Tongue (tissue), 2 donors: ENCODE results near the gene SURF1. TPM values are rescaled to one million over a fixed set of nuclear protein-coding genes. Genes with fewer than 3 reads are reported as not detected.
"Not testable (repeated sequence)": the region's sequence is repeated elsewhere in the genome, so short reads cannot be mapped to it uniquely, and the experiment has no call there.

Experiments
- DNase-seq: peaks from one replicate; pipeline ENCODE4 v3.0.0-alpha.2; 2015
- total RNA-seq: library from RNA; depleted of rRNA; stranded (reverse); fragments of >200 nt; gene quantifications from one replicate; pipeline ENCODE4 v1.2.3, GENCODE V29; 2014

SURF1 gene
- total RNA-seq, 1 donor from 2014 or later, result 23.6 TPM

DNA sequence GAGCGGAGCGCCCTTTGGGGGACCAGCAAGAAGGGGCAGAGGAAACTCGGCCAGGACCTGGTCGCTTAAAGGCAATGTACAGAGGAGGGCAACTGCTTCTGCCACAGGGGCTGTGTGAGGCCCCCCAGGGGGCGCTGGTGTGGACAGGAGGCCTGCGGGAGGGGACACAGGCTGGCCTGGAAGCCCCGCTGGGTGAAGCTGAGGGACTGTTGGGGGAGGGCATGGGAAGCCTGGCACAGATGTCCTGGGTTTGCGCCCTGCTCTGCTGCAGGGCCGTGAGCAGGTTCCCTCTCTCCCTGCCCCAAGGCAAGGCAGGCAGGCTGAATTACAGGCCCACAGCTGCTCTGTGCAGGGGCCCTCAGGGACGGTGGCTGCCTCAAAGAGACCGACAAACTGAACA, 13.7 kb downstream of the SURF1 start:
- peak; percentile 19 for DNase-seq

DNA sequence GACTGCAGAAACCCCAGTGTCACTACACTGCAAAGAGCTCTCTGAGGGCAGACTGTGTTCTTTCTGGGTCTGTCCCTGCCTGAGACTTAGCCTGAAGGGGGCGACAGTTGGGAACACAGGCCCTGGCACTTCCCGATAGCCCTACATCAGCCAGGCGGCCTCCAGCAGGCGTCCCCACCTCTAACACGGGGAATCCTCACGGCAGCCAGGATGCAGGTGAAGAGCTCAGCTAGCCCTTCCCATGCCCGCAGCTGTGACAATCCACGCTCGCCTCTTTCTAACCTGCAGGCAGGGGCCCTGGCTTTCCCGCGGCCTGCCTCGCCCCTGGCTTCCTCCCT, 14.2 kb downstream of the SURF1 start:
- DNase-seq, result no peak

DNA sequence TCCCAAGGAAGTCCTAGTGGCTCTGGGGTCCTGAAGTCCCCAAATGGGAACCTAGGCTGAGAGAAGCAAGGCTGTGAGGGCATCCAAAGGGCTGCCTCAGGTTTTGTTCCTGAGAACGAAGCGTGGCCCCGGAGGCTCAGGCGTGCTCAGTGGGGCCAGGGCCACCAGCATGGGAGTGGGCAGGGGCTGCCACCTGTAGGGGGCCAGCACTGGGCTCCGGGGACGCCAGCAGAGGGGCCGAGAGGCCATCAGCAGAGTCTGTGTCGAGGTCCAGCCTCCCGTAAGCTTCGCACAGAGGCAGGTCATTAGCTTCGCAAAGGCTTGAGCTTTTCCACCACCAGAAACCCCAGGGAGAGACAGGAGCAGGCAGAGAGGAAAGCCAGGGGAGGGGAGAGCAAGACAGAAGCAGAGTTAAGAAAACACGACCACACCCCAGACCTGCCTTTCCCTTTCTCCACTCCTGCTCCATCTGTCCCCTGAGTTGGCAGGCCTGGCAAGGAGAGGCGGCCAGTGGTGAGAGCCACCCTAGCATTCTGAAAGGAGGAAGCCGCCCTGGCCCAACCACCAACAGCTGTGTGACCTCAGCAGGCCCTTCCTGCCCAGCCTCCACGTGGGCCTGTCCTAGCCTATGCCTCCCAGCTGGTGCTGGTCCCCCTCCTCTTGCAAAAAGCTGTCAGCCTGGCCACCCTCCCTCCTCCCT, 14.8 kb downstream of the SURF1 start:
- DNase-seq, result no peak

DNA sequence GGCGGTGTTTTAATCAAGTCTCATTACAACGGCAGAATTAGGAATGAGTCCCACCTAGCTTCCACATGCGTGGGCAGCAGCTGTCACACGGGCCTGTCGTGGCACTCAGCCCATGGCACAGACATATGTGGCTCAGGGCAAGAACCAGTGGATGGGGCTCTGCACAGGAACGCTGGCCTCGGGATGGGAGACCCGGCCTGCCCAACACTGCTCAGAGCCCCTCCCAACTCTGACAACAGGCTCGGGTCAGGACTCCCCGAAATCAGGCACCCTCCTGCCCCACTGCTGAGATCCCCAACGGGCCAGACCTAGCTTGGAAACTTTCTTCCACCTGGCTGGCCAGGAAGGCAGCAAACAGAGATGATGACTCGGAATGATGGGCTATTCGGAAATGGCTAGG, 15.4 kb downstream of the SURF1 start:
- DNase-seq, result no peak

DNA sequence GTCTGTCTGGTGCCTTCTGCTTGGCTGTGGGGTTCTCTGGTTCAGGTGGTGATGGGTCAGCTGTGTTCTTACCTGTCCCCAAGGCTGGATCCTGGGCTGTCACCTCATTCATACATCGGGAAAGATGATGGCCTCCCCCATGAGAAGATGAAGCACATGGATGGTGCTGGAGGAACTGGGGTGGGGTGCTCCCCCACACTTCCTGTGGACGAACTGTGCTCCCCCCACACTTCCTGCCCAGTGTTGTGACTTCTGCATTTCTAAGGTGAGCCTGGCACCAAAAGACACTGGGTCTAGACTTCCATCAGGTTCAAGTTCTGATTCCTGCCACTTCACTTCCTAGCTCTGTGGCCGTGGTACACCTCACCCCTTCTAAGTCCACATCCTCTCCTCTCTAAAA, 16.0 kb downstream of the SURF1 start:
- DNase-seq, result no peak

DNA sequence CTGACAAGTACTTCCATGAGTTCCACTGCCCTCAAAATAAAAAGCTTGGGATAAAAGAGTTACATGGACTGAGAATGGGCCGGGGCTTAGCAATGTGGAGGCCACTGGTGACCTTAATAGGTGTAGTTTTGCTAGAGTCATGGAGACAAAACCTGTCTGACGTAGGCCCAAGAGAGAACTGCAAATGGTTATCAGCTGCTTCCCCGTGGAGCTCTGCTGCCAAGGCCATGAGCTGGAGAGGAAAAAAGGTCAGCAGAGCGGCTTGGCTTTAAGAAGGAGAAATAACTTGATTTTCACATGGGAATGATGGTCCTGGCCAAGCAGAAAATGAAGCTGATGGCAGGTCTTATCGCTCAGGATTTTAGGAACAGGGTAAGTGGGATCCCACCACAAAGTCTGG, 16.6 kb downstream of the SURF1 start:
- DNase-seq, result no peak

DNA sequence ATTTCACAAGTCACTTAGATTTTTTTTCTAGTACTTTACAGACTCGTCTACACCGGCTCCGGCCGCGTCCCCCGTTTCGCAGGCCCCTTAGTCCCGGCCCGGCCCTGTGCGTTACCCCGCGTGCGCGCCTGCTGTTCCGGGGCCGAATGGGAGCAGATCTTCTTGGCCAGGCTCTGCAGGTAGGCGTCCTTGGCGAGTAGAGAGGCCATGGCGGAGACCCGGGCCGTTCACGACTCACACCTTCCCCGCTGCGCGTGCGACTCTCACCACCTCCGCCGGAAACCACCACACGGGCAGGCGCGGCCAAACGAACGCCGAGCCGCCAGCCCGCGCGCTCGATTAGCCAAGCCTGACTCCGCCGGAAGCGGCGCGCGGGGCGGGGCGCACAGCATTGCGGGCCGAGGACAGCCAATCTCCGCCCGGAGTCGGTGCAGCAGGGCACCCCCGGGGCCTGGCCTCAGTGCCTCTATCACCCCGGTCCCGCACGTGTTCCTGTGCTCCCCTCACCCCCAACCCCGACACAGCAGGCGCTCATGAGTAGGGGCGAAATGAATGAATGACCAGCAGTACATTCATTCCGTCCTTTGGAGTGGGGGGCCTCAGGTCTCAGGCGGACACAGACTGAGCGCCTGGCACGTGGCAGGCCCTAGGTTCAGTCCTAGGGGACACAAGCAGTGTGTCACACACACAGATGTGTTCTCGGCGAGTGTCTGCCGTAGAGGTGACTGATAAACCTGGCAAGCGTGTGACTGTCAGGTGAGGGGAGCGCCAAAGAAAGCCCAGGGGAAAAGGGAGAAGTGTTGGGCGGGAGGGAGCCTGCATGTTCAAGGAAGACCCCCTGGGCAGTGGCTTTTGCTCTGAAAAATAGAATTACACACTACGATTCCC, 20.1 kb downstream of the SURF1 start, which contains the start of gene SURF6:
TSS of gene SURF6 (minus strand) at position 265 of the 888 bp plus-strand sequence. CDS start at position 209, 56 bp downstream.
- peak; percentile 95 for DNase-seq

DNA sequence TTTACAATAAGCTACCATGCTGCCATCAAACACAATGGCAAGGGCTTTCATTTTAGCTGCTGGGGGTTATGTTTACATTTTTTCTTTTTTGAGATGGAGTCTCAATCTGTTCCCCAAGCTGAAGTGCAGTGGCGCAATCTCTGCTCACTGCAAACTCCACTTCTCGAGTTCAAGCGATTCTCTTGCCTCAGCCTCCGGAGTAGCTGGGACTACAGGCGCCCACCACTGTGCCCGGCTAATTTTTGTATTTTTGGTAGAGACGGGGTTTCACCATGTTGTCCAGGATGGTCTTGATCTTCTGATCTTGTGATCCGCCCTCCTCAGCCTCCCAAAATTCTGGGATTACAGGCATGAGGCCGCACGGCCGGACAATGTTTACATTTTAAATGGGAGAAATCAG, 21.4 kb downstream of the SURF1 start:
- not testable (repeated sequence) for DNase-seq

DNA sequence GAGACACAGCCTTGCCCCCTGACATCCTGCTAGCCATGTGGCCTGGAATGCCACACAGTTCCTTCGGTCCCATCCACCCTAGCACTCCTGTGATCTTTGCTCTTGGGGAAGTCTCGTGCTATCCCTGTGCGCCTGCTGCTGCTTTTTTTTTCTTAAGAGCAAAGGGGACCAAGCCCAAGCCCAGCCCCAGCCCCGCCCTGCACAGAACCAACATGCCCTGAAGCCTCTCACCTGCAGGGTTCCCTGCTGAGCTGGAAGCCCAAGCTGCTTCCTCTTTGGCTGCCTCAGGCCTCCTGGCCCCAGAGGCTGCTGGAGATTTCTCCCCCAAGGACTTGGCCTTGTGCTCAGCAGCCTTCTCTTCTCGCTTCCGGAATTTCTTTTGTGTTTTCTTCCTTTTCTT, 22.1 kb downstream of the SURF1 start:
- no peak for DNase-seq

DNA sequence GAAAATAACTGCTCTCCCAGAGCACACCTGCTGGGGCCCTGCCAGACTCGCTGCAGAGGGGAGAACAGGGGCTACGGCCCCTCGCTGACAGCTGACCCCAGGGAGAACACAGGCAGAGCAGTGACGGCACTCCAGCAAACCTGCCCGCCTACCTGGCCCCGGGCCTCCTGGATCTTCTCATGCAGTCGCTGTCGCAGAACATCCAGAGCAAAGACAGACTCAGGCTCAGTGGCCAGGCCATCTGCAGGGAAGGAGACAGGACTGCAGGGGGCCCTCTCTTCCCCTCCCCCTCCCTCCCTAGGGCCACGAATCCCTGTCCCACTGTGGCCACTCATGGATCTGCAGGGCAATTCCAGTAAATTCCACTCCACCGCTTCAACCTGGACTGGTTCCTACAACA, 22.7 kb downstream of the SURF1 start:
- no peak for DNase-seq

DNA sequence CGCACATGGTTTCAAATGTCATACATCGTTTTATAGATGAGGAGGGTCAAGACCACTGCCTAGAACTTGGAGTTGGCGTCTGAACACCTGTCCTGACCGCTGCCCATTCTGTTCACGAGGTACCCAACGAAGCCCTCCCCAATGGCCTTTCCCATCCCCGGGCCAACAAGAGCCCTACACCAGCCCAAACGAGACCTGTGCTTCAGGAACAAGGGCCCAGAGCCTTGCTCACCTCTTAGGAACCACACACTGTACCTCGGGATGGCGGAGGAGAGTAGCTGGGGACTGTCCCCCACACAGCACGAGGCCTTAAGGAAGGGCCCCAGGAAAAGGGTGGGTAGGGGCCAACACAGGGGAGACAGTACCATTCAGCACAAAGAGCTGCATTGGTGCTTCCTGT, 23.3 kb downstream of the SURF1 start:
- no peak for DNase-seq

DNA sequence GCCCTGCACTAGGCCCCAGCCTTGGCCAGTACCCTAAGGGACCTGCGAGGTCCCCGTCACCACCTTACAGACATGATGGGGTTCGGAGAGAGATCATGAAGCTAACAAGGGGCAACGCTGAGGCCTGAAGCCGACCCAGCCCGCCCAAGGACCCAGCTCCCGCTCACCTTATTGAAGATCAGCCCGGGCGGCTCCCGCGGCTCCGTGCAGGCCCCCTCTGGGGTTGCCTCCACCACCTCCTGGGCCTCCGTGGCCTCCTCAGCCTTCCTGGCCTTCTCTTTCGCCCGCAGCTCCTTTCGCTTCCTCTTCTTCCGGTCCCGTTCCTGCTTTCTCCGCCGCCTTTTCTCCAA, 23.9 kb downstream of the SURF1 start:
- DNase-seq, result no peak

DNA sequence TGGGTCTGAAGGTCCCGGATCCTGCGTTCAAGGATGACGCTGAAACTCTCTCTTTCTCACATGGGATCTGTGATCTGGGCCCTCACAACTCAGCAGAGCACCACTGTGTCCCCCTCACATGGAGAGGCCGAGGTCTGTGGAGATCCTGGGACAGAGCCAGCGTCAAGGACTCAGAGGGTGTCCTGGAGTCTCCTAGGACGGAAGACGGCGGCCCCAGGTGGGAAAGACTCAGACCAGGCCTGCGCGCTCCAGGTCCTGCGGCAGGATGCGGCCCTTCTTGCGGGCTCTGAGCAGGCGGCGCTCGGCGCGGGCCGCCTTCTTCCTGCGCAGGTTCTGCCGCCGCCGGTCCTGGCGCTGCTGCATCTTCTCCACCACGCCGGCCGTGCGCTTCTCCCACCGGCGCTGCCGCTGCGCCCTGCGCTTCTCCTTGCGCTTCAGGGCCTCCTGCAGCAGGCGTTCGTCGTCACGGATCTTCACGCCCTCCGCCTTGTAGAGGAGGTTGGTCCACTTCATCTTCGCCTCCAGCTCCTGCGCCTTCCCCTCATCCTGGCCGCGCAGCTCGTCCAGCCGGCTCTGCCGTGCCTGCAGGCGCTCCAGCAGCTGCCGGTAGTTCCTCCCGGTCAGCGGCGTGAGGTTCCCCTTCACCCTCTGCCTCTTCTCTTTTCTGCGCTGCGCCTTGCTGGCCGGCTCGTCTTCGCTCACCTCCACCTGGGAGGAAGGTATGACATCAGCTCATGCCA, 24.5 kb downstream of the SURF1 start:
- no peak for DNase-seq

DNA sequence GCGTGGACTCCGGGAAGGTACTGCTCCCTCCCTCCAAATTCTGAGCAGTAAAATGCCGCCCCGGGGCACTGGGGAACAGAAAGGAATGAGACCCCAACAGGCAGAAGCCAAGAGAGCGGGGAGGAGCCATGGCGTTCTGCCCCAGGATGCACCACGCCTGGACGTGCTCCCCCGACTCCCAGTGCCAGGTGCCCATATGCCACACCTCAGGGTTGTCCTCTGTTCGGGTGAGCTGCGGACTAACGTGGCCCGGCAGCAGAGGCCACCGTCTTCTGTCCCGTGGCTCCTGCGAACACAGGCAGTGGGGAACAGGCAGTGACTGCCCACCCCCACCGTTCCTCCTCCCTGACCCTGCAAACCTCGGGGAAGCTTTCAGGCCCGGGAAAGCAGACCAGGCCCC, 25.1 kb downstream of the SURF1 start:
- DNase-seq, result no peak

DNA sequence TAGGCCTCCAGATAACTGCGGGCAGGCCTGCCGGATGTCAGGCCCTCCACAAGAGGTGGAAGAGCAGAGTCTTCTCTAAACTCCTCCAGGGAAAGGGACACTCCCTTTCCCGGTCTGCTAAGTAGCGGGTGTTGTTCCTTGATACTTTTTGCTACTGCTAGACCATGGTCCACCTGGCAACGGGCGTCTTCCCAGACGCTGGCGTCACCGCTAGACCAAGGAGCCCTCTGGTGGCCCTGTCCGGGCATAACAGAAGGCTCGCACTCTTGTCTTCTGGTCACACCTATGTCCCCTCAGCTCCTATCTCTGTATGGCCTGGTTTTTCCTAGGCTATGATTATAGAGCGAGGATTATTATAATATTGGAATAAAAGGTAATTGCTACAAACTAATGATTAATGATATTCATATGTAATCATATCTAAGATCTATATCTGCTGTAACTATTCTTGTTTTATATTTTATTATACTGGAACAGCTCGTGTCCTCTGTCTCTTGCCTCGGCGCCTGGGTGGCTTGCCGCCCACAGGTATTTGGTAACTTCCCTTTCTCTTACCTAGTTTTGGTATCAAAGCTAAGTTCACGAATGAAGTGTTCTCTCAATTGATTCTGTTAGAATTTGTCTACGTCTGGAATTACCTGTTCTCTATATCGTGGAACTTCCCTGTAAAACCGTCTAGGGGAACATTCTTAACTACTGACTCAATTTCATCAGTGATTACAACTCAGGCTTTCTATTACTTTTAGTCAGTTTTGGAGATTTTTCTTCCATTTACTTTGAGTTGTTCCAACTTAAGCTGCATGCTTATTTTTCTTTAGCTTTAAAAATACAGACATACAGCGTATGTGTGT, 26.8 kb downstream of the SURF1 start:
- DNase-seq, result not testable (repeated sequence)

DNA sequence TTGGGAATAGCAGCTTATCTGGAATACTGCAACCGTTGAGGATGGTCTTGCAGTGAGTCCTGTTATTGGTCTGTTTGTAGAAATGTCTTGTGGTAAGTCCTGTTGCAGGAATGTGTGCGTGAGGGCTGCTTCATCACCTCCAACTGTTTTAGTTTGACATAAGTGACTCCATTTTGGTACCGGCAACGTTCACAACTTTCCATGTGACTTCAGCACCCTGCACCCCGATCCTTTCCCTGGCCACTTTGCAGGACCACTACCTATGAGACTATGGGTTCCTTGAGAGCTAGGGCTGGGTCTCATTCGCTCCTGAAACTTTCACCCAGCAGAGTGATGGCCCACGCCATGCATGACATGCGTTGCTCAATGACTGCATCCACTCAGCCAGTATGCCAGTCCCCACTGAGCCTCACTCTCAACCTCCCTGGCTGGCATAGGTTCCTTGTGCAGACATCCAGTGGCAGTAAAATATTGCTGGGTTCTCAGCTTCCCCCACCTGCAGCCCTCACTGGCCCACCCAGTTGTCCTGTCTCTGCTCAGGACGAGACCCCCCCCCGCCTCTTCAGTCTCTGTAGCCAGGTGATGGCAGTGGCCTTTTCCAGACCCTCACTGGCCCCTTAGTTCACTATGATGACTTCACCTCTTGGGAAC, 28.3 kb downstream of the SURF1 start:
- DNase-seq, result no peak

DNA sequence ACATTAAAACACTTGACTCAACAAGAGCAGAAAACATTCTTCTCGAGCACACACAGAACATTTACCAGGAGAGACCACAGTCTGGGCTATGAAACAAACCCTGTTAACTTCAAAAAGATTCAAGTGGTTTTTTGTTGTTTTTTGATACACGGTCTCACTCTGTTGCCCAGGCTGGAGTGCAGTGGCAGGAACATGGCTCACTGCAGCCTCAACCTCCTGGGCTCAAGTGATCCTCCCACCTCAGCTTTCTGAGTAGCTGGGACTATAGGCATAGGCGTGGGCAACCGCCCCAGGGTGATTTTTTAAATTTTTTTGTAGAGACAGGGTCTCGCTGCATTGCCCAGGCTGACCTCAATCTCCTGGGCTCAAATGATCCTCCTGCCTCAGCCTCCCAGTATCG, 29.3 kb downstream of the SURF1 start:
- DNase-seq, result not testable (repeated sequence)

DNA sequence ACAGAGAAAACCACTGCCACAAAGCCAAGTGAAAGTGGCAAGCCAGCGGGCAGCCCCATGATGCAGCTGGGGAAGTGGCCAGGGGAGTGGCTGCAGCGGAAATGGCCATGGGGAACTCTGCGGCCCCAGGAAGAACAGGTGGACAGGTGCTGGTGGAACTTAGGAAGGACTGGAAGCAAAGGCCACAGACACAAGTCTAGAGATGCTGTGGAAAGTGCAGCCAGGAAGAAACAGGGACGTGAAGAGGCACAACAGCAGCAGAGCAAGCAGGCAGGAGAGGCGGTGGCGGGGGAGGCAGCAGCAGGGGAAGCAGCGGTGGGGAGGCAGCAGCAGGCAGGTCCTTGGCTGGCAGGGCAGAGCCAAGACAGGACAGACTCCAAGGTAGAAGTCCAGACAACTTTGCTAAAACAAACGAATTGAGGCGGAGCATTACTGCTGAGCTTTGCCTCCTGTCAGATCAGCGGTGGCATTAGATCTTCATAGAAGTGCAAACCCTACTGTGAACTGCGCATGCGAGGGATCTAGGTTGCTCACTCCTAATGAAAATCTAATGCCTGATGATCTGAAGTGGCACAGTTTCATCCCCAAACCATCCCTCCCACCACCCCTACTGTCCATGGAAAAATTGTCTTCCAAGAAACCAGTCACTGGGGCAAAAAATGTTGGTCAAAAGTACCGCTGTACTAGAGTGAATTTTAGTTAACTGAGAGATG, 32.1 kb downstream of the SURF1 start:
- DNase-seq, result no peak

DNA sequence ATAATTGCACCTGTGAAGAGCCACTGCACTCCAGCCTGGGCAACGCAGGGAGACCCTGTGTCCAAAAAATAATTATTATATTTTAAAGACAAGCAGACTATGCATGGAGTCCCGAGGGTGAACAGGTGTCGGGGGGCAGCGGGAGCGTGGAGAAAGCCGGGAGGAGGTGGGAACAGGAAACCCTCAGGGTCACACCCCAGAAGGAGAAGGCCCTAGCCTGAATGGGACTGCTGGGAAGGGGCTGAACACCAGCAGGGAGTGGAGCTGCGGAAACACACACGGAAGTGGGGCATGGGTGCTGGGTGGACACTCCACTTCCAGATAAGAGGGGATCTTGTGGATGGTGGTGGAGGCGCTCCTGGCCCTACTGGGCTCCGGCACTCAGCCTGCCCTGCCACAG, 33.1 kb downstream of the SURF1 start:
- no peak for DNase-seq

DNA sequence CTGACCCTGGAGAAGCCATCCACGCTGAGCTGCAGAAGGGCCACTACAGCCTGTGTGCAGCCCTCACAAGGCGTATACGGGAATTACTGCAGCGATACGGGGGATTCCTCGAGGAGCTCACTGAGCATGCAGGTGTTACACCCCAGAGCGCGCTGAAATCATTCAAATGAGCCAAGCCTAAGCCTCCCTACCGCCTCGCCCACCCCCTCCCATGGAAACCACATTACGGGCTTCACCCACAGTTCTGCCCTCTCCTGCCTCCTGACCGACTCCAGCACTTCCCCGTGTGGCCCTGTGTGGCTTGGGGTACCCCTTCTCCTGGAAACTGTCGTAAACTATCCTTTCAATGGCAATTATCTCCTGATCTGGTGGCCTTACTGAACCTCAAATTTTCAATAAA, 33.6 kb downstream of the SURF1 start:
- no peak for DNase-seq

DNA sequence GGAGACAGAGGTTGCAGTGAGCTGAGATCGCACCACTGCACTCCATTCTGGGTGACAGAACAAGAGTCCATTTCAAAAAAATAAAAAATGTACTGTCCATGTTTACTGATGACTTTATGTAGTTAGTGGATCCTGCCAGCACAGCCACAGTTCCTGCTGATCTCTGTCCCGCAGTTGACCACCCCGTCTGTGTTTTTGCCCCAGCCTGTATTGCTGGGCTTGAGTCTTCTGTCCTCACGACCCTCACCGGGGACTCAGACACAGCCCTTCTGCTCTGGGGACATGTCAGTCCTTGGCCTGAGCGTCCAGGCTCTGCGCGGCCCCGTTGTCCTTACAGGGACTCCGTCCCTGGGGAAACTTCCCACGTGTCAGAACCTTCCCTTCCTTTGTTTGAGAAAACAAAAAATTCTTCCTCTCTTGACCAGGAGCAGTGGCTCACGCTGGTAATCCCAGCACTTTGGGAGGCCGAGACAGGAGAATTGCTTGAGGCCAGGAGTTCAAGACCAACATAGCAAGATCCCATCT, 34.8 kb downstream of the SURF1 start:
- no peak for DNase-seq
